B cell (primary cell): ENCODE results near the gene MRPL55.

ENCODE experiments used
- EZH2 ChIP-seq: IDR thresholded peaks from 2 replicates; pipeline ENCODE4 v1.6.1; 2012; ENCODE audit warnings: borderline replicate concordance, low read depth, mild to moderate bottlenecking, moderate library complexity, low read length; ENCODE audit not compliant: insufficient read depth, poor library complexity, severe bottlenecking
- TF ChIP-seq, protein P1 (sequence below): fragments of 200-600 bp; IDR thresholded peaks from one replicate; pipeline ENCODE4 v1.8.0; 2022; ENCODE audit warnings: antibody characterized with exemption, mild to moderate bottlenecking

DNA sequence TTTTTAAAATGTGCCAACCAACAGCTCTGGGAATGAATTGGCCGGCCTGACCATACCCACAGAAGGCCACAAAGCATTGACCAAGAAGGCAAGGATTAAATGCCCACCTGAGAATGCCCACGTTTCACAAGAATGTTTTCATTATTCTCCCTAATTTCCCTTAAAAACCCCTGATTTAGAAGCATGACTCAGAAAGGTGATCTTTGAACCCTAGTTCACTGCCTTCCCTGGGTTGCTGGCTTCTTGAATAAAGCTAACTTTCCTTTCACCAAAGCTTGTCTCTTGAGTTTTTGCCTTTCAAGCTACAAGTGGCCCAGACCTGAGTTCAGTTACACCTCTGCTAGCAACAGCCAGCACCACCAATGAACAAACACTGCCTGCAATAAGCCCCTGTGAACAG is 14.4 kb upstream of the MRPL55 start:
- TF ChIP-seq, protein P1, sequence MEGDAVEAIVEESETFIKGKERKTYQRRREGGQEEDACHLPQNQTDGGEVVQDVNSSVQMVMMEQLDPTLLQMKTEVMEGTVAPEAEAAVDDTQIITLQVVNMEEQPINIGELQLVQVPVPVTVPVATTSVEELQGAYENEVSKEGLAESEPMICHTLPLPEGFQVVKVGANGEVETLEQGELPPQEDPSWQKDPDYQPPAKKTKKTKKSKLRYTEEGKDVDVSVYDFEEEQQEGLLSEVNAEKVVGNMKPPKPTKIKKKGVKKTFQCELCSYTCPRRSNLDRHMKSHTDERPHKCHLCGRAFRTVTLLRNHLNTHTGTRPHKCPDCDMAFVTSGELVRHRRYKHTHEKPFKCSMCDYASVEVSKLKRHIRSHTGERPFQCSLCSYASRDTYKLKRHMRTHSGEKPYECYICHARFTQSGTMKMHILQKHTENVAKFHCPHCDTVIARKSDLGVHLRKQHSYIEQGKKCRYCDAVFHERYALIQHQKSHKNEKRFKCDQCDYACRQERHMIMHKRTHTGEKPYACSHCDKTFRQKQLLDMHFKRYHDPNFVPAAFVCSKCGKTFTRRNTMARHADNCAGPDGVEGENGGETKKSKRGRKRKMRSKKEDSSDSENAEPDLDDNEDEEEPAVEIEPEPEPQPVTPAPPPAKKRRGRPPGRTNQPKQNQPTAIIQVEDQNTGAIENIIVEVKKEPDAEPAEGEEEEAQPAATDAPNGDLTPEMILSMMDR: no peak
- TF ChIP-seq EZH2: no peak
